ENCODE measurements around the gene VANGL1.

Gene VANGL1

GRCh38 chr1:115710859-115711624, 69.3 kb downstream of the VANGL1 start:
- H3K4me1 ChIP-seq (ENCODE audit: control insufficient read depth, insufficient read depth, low read length), result no peaks in the 10 kb centered on the region

GRCh38 chr1:115712911-115713609, 71.3 kb downstream of the VANGL1 start:
- H3K4me2 ChIP-seq (ENCODE audit: low read length), result no peak overlapping the region
- H3K4me1 ChIP-seq (ENCODE audit: control insufficient read depth, insufficient read depth, low read length), result no peaks in the 10 kb centered on the region
- no peak overlapping the region for H3K4me3 ChIP-seq (ENCODE audit: low read length)
- H3K27me3 ChIP-seq (ENCODE audit: control insufficient read depth, insufficient read depth, low read length), result peaks cover 48% of the 10 kb centered on the region
- no peaks in the 10 kb centered on the region for H3K9me3 ChIP-seq (replicated peaks; ENCODE audit: low read length)
- no peaks in the 10 kb centered on the region for H3K36me3 ChIP-seq (ENCODE audit: insufficient read depth, low read length)
- no peak overlapping the region for H3K9ac ChIP-seq (ENCODE audit: low read depth, low read length)

More at GRCh38 chr1:115710859-115711624, 69.3 kb downstream of the VANGL1 start:
- Histone ChIP-seq H3K4me2 (ENCODE audit: low read length) (no peak overlapping the region), H3K36me3 (ENCODE audit: insufficient read depth, low read length) (no peaks in the 10 kb centered on the region), H3K4me3 (ENCODE audit: low read length) (no peak overlapping the region), H3K9ac (ENCODE audit: low read depth, low read length) (no peak overlapping the region), H3K9me3 (replicated peaks; ENCODE audit: low read length) (no peaks in the 10 kb centered on the region), H3K27me3 (ENCODE audit: control insufficient read depth, insufficient read depth, low read length) (peaks cover 42% of the 10 kb centered on the region)

- Histone ChIP-seq H3K4me2 (ENCODE audit: low read length) (no peak overlapping the region), H3K9ac (ENCODE audit: low read depth, low read length) (no peak overlapping the region)
Observed at GRCh38 chr1:115713906-115714305, 72.1 kb downstream of the VANGL1 start.

GRCh38 chr1:115714572-115715141, 72.9 kb downstream of the VANGL1 start:
- Histone ChIP-seq H3K4me2 (ENCODE audit: low read length) (no peak overlapping the region), H3K4me3 (ENCODE audit: low read length) (no peak overlapping the region), H3K27me3 (ENCODE audit: control insufficient read depth, insufficient read depth, low read length) (peaks cover 39% of the 10 kb centered on the region), H3K9me3 (replicated peaks; ENCODE audit: low read length) (no peaks in the 10 kb centered on the region), H3K9ac (ENCODE audit: low read depth, low read length) (no peak overlapping the region), H3K4me1 (ENCODE audit: control insufficient read depth, insufficient read depth, low read length) (no peaks in the 10 kb centered on the region), H3K36me3 (ENCODE audit: insufficient read depth, low read length) (no peaks in the 10 kb centered on the region)

More at GRCh38 chr1:115713906-115714305, 72.1 kb downstream of the VANGL1 start:
- H3K27me3 ChIP-seq (ENCODE audit: control insufficient read depth, insufficient read depth, low read length), result peaks cover 42% of the 10 kb centered on the region
- H3K4me1 ChIP-seq (ENCODE audit: control insufficient read depth, insufficient read depth, low read length), result no peaks in the 10 kb centered on the region
- no peak overlapping the region for H3K4me3 ChIP-seq (ENCODE audit: low read length)
- no peaks in the 10 kb centered on the region for H3K36me3 ChIP-seq (ENCODE audit: insufficient read depth, low read length)
- no peaks in the 10 kb centered on the region for H3K9me3 ChIP-seq (replicated peaks; ENCODE audit: low read length)

GRCh38 chr1:115717541-115717940, 75.8 kb downstream of the VANGL1 start:
- Histone ChIP-seq H3K4me2 (ENCODE audit: low read length) (no peak overlapping the region), H3K4me1 (ENCODE audit: control insufficient read depth, insufficient read depth, low read length) (no peaks in the 10 kb centered on the region), H3K27me3 (ENCODE audit: control insufficient read depth, insufficient read depth, low read length) (peaks cover 22% of the 10 kb centered on the region), H3K36me3 (ENCODE audit: insufficient read depth, low read length) (no peaks in the 10 kb centered on the region), H3K4me3 (ENCODE audit: low read length) (no peak overlapping the region), H3K9ac (ENCODE audit: low read depth, low read length) (no peak overlapping the region), H3K9me3 (replicated peaks; ENCODE audit: low read length) (no peaks in the 10 kb centered on the region)

DNA sequence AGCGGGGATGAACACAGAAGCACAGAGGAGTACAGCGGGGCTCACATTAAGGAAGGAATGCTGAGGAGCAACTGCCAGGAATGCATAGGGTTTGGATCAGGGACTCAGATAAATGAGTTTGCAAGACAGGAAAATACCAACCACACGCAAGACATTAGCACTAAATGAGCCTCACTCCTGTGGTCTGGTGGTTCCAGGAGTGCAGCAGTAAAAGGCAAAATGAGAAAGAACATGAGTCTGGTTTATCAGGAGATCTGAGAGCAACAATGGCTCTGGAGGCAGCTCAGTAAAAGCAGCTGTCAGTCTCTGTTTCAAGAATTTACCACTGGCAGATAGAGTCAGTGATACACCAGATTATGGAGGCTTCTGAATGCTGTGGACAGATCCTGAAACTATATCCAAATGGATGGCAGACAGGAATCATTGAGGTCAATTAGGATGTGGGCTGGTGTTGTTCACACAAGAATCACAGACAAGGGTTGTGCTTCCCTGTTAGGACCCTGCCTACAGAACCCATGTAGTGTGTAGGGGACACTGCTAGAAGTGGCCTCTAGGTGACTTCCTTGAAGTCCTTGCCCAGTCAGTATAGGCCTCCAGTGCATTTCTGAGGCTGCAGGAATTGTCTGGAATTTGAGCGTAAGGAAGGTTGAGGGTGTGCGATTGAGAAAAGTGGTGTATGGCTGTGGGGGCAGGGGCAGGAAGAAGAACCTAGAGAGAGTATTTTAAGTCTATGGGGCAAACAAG, 76.4 kb downstream of the VANGL1 start:
- no peak overlapping the region for H3K4me2 ChIP-seq (ENCODE audit: low read length)
- H3K36me3 ChIP-seq (ENCODE audit: insufficient read depth, low read length), result no peaks in the 10 kb centered on the region
- H3K27me3 ChIP-seq (ENCODE audit: control insufficient read depth, insufficient read depth, low read length), result peaks cover 22% of the 10 kb centered on the region
- no peaks in the 10 kb centered on the region for H3K9me3 ChIP-seq (replicated peaks; ENCODE audit: low read length)
- no peak overlapping the region for H3K4me3 ChIP-seq (ENCODE audit: low read length)
- no peak overlapping the region for H3K9ac ChIP-seq (ENCODE audit: low read depth, low read length)
- H3K4me1 ChIP-seq (ENCODE audit: control insufficient read depth, insufficient read depth, low read length), result no peaks in the 10 kb centered on the region

- Histone ChIP-seq H3K4me2 (ENCODE audit: low read length) (no peak overlapping the region), H3K27me3 (ENCODE audit: control insufficient read depth, insufficient read depth, low read length) (peaks cover 22% of the 10 kb centered on the region), H3K4me1 (ENCODE audit: control insufficient read depth, insufficient read depth, low read length) (no peaks in the 10 kb centered on the region), H3K4me3 (ENCODE audit: low read length) (no peak overlapping the region), H3K36me3 (ENCODE audit: insufficient read depth, low read length) (no peaks in the 10 kb centered on the region), H3K9ac (ENCODE audit: low read depth, low read length) (no peak overlapping the region), H3K9me3 (replicated peaks; ENCODE audit: low read length) (no peaks in the 10 kb centered on the region)
Observed at GRCh38 chr1:115719285-115719684, 77.5 kb downstream of the VANGL1 start.

- no peak overlapping the region for H3K4me3 ChIP-seq (ENCODE audit: low read length)
- no peaks in the 10 kb centered on the region for H3K36me3 ChIP-seq (ENCODE audit: insufficient read depth, low read length)
- H3K4me2 ChIP-seq (ENCODE audit: low read length), result no peak overlapping the region
- H3K9me3 ChIP-seq (replicated peaks; ENCODE audit: low read length), result no peaks in the 10 kb centered on the region
- H3K9ac ChIP-seq (ENCODE audit: low read depth, low read length), result no peak overlapping the region
- H3K4me1 ChIP-seq (ENCODE audit: control insufficient read depth, insufficient read depth, low read length), result no peaks in the 10 kb centered on the region
- peaks cover 4% of the 10 kb centered on the region for H3K27me3 ChIP-seq (ENCODE audit: control insufficient read depth, insufficient read depth, low read length)
Observed at GRCh38 chr1:115722221-115722620, 80.5 kb downstream of the VANGL1 start.

DNA sequence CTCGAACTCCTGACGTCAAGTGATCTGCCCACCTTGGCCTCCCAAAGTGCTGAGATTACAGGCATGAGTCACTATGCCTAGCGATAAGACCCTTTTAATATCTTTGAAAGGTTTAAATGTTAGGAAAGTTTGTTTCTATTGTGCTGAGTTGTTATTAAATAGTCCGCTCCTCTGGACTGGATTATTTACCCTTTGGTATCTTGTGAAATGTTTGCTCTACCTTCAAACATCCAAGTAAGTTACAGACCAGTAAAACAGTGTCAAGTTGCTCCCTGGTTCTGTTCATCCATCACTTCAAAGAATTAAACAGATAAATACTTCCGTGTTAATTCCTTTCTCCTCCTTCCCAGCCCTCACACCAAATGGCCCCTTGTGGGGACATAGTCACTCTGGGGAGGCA, 82.0 kb downstream of the VANGL1 start:
- Histone ChIP-seq H3K4me3 (ENCODE audit: low read length) (no peak overlapping the region), H3K9ac (ENCODE audit: low read depth, low read length) (no peak overlapping the region), H3K4me1 (ENCODE audit: control insufficient read depth, insufficient read depth, low read length) (peaks cover 9% of the 10 kb centered on the region), H3K9me3 (replicated peaks; ENCODE audit: low read length) (no peaks in the 10 kb centered on the region), H3K27me3 (ENCODE audit: control insufficient read depth, insufficient read depth, low read length) (peaks cover 4% of the 10 kb centered on the region), H3K36me3 (ENCODE audit: insufficient read depth, low read length) (no peaks in the 10 kb centered on the region), H3K4me2 (ENCODE audit: low read length) (no peak overlapping the region)

- no peak overlapping the region for H3K4me2 ChIP-seq (ENCODE audit: low read length)
- no peak overlapping the region for H3K9ac ChIP-seq (ENCODE audit: low read depth, low read length)
- no peaks in the 10 kb centered on the region for H3K27me3 ChIP-seq (ENCODE audit: control insufficient read depth, insufficient read depth, low read length)
- H3K4me3 ChIP-seq (ENCODE audit: low read length), result no peak overlapping the region
- H3K9me3 ChIP-seq (replicated peaks; ENCODE audit: low read length), result no peaks in the 10 kb centered on the region
- H3K36me3 ChIP-seq (ENCODE audit: insufficient read depth, low read length), result no peaks in the 10 kb centered on the region
- H3K4me1 ChIP-seq (ENCODE audit: control insufficient read depth, insufficient read depth, low read length), result peaks cover 9% of the 10 kb centered on the region
Observed at GRCh38 chr1:115725600-115725999, 83.8 kb downstream of the VANGL1 start.

GRCh38 chr1:115726161-115726560, 84.4 kb downstream of the VANGL1 start:
- H3K27me3 ChIP-seq (ENCODE audit: control insufficient read depth, insufficient read depth, low read length), result no peaks in the 10 kb centered on the region
- H3K9me3 ChIP-seq (replicated peaks; ENCODE audit: low read length), result no peaks in the 10 kb centered on the region
- H3K4me1 ChIP-seq (ENCODE audit: control insufficient read depth, insufficient read depth, low read length), result peaks cover 9% of the 10 kb centered on the region
- no peak overlapping the region for H3K4me3 ChIP-seq (ENCODE audit: low read length)
- H3K36me3 ChIP-seq (ENCODE audit: insufficient read depth, low read length), result no peaks in the 10 kb centered on the region
- H3K4me2 ChIP-seq (ENCODE audit: low read length), result no peak overlapping the region
- H3K9ac ChIP-seq (ENCODE audit: low read depth, low read length), result no peak overlapping the region
